Measurements from ENCODE around the gene NCK1.

DNA sequence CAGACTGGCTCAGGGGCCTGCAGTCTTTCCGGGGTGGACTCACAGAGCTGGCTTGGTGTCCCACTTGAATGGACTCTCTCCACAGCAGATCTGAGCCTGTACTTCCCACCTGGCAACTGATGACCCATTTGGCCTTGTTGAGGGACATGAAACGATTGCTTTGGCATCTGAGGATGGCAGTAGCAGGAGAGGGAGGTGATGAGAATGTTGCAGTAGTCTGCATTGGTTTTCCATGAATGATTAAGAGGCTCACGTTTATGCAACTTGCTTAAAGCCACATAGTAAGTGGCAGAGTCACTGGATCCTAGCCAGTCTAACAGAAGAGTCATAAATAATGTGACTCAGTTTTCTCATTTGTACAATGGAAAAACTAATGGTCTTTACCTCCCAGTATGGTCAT, 117.7 kb downstream of the NCK1 start:
- TF ChIP-seq, protein P1, sequence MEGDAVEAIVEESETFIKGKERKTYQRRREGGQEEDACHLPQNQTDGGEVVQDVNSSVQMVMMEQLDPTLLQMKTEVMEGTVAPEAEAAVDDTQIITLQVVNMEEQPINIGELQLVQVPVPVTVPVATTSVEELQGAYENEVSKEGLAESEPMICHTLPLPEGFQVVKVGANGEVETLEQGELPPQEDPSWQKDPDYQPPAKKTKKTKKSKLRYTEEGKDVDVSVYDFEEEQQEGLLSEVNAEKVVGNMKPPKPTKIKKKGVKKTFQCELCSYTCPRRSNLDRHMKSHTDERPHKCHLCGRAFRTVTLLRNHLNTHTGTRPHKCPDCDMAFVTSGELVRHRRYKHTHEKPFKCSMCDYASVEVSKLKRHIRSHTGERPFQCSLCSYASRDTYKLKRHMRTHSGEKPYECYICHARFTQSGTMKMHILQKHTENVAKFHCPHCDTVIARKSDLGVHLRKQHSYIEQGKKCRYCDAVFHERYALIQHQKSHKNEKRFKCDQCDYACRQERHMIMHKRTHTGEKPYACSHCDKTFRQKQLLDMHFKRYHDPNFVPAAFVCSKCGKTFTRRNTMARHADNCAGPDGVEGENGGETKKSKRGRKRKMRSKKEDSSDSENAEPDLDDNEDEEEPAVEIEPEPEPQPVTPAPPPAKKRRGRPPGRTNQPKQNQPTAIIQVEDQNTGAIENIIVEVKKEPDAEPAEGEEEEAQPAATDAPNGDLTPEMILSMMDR (IDR thresholded peaks at IDR 0.05) = no peak
- no peak for TF ChIP-seq POLR2A (IDR thresholded peaks at IDR 0.05)

Measured in lower leg skin (tissue), 3 donors.